Neural cell (in vitro differentiated cells): ENCODE data around the gene SFRP5. TPM values are rescaled to one million over a fixed set of nuclear protein-coding genes. Genes with fewer than 3 reads are reported as not detected.

Source experiments
- H2AFZ ChIP-seq: fragments of 200-600, 300-800 bp; sonication (generic), shearing (Covaris generic); 2 replicates; pipeline ENCODE4 v1.6.0; 2014; ENCODE audit warnings: low read depth, mild to moderate bottlenecking, antibody characterized with exemption, low read length, moderate library complexity
- H3F3A ChIP-seq: fragments of 200-600 bp; shearing (Covaris generic); 2 replicates; pipeline ENCODE4 v1.6.1; 2016; ENCODE audit warnings: mild to moderate bottlenecking, moderate library complexity, mixed read lengths, antibody characterized with exemption, low read length; ENCODE audit not compliant: insufficient read depth, poor library complexity, severe bottlenecking
- H3K27ac ChIP-seq: fragments of 200-600, 300-800 bp; sonication (generic), shearing (Covaris generic); 2 replicates; pipeline ENCODE4 v1.5.1; 2014; ENCODE audit warnings: mild to moderate bottlenecking, low read length, moderate library complexity
- H3K27me3 ChIP-seq: fragments of 300-800, 200-600 bp; sonication (generic), shearing (Covaris generic); 2 replicates; pipeline ENCODE4 v1.6.0; 2014; ENCODE audit warnings: mild to moderate bottlenecking, low read depth, low read length, moderate library complexity; ENCODE audit not compliant: insufficient read depth
- H3K36me3 ChIP-seq: fragments of 300-800, 200-600 bp; sonication (generic), shearing (Covaris generic); 2 replicates; pipeline ENCODE4 v1.5.1; 2014; ENCODE audit warnings: mild to moderate bottlenecking, antibody characterized with exemption, low read length, moderate library complexity; ENCODE audit not compliant: insufficient read depth
- H3K4me2 ChIP-seq: fragments of 300-800, 200-600 bp; sonication (generic), shearing (Covaris generic); 2 replicates; pipeline ENCODE4 v1.6.0; 2014; ENCODE audit warnings: mild to moderate bottlenecking, low read length
- H3K4me3 ChIP-seq: fragments of 300-800, 200-600 bp; sonication (generic), shearing (Covaris generic); 2 replicates; pipeline ENCODE4 v1.5.1; 2014; ENCODE audit warnings: mild to moderate bottlenecking, low read length, moderate library complexity
- H3K79me2 ChIP-seq: fragments of 200-600 bp; shearing (Covaris generic); replicated peaks from 2 replicates; pipeline ENCODE4 v1.6.0; 2014; ENCODE audit warnings: mild to moderate bottlenecking, low read length, moderate library complexity; ENCODE audit not compliant: insufficient read depth
- H3K9ac ChIP-seq: fragments of 300-800, 200-600 bp; sonication (generic), shearing (Covaris generic); 2 replicates; pipeline ENCODE4 v1.6.1; 2016; ENCODE audit warnings: mild to moderate bottlenecking, low read length, mixed read lengths
- H3K9me2 ChIP-seq: fragments of 200-600 bp; shearing (Covaris generic); 2 replicates; pipeline ENCODE4 v1.6.1; 2016; ENCODE audit warnings: mild to moderate bottlenecking, low read length, mixed read lengths; ENCODE audit not compliant: insufficient read depth
- H3K9me3 ChIP-seq: fragments of 200-600, 300-800 bp; sonication (generic), shearing (Covaris generic); 2 replicates; pipeline ENCODE4 v1.6.1; 2016; ENCODE audit warnings: mild to moderate bottlenecking, mixed run types, low read length, moderate library complexity, mixed read lengths
- H4K20me1 ChIP-seq: fragments of 200-600 bp; shearing (Covaris generic); 2 replicates; pipeline ENCODE4 v1.6.1; 2016; ENCODE audit warnings: mild to moderate bottlenecking, mixed run types; ENCODE audit not compliant: insufficient read depth
- CTCF ChIP-seq: fragments of 450-650 bp; IDR thresholded peaks from 2 replicates; pipeline ENCODE4 v1.5.1; 2014; ENCODE audit warnings: antibody characterized with exemption, mild to moderate bottlenecking, moderate library complexity; ENCODE audit not compliant: poor library complexity, severe bottlenecking
- EP300 ChIP-seq: fragments of 450-650 bp; conservative IDR thresholded peaks from 2 replicates; pipeline ENCODE4 v1.6.1; 2014; ENCODE audit warnings: antibody characterized with exemption, mild to moderate bottlenecking, moderate library complexity; ENCODE audit not compliant: poor library complexity, severe bottlenecking
- EZH2 ChIP-seq: fragments of 200-600, 300-800 bp; shearing (Covaris generic), sonication (generic); IDR thresholded peaks from 2 replicates; pipeline ENCODE4 v1.6.1; 2014; ENCODE audit warnings: antibody characterized with exemption, low read length, borderline replicate concordance, mild to moderate bottlenecking; ENCODE audit not compliant: insufficient read depth, poor library complexity, severe bottlenecking
- MXI1 ChIP-seq: fragments of 450-650 bp; conservative IDR thresholded peaks from 2 replicates; pipeline ENCODE4 v1.6.1; 2014; ENCODE audit warnings: antibody characterized with exemption, mild to moderate bottlenecking; ENCODE audit not compliant: poor library complexity, severe bottlenecking
- POLR2AphosphoS5 ChIP-seq: IDR thresholded peaks from 2 replicates; pipeline ENCODE4 v1.6.1; 2012
- RAD21 ChIP-seq: fragments of 450-650 bp; conservative IDR thresholded peaks from 2 replicates; pipeline ENCODE4 v1.6.1; 2014; ENCODE audit warnings: antibody characterized with exemption, mild to moderate bottlenecking, moderate library complexity
- REST ChIP-seq: IDR thresholded peaks from 2 replicates; pipeline ENCODE4 v1.6.1; 2012; ENCODE audit warnings: borderline replicate concordance
- SMC3 ChIP-seq: fragments of 450-650 bp; conservative IDR thresholded peaks from 2 replicates; pipeline ENCODE4 v1.6.1; 2014; ENCODE audit warnings: antibody characterized with exemption, mild to moderate bottlenecking, moderate library complexity; ENCODE audit not compliant: poor library complexity
- TAF1 ChIP-seq: IDR thresholded peaks from 2 replicates; pipeline ENCODE4 v1.6.1; 2012; ENCODE audit warnings: low read depth
- polyA plus RNA-seq: library from polyadenylated mRNA; depleted of rRNA; stranded (reverse); fragments of >200 nt; gene quantifications from 2 replicates; pipeline ENCODE4 v1.2.3, GENCODE V29; 2014

SFRP5 gene
- polyA plus RNA-seq, 1 donor from 2014 or later = 1.2 TPM

GRCh38 chr10:97723001-97723400 lies 48.8 kb downstream of the SFRP5 start:
- H3K36me3 ChIP-seq = no peaks in the 10 kb centered on the region
- H3K4me3 ChIP-seq = no peak overlapping the region
- H3F3A ChIP-seq = no peaks in the 10 kb centered on the region
- H4K20me1 ChIP-seq = no peaks in the 10 kb centered on the region
- H2AFZ ChIP-seq = no peak overlapping the region
- no peaks in the 10 kb centered on the region for H3K9me2 ChIP-seq
- H3K9ac ChIP-seq = no peak overlapping the region
- no peaks in the 10 kb centered on the region for H3K27me3 ChIP-seq
- H3K4me2 ChIP-seq = no peak overlapping the region
- H3K27ac ChIP-seq = no peak overlapping the region
- no peaks in the 10 kb centered on the region for H3K79me2 ChIP-seq
- H3K9me3 ChIP-seq = no peaks in the 10 kb centered on the region
- no peak for TF ChIP-seq EP300
- no peak for TF ChIP-seq MXI1
- no peak for TF ChIP-seq EZH2
- no peak for TF ChIP-seq SMC3
- TF ChIP-seq REST = no peak
- no peak for TF ChIP-seq POLR2AphosphoS5
- no peak for TF ChIP-seq RAD21
- no peak for TF ChIP-seq TAF1
- TF ChIP-seq CTCF = no peak

GRCh38 chr10:97721871-97722780 lies 49.7 kb downstream of the SFRP5 start:
- TF ChIP-seq TAF1 = no peak
- TF ChIP-seq RAD21 = no peak
- no peak for TF ChIP-seq EZH2
- TF ChIP-seq MXI1 = no peak
- no peak for TF ChIP-seq REST
- no peak for TF ChIP-seq SMC3
- TF ChIP-seq EP300 = no peak
- no peak for TF ChIP-seq POLR2AphosphoS5
- TF ChIP-seq CTCF = no peak
- Histone ChIP-seq H3K79me2 (no peaks in the 10 kb centered on the region), H3K4me3 (no peak overlapping the region), H3K9ac (no peak overlapping the region), H3K27ac (no peak overlapping the region), H3K4me2 (no peak overlapping the region), H3K27me3 (no peaks in the 10 kb centered on the region), H4K20me1 (no peaks in the 10 kb centered on the region), H2AFZ (no peak overlapping the region), H3K9me3 (no peaks in the 10 kb centered on the region), H3F3A (no peaks in the 10 kb centered on the region), H3K36me3 (no peaks in the 10 kb centered on the region), H3K9me2 (no peaks in the 10 kb centered on the region)
